HepG2 (cell line): ENCODE data around the gene TOPORS. TPM values are rescaled to one million over a fixed set of nuclear protein-coding genes. Genes with fewer than 3 reads are reported as not detected.

Experiments used
- BORCS8-MEF2B ChIP-seq: sonication (generic); formaldehyde crosslinking; IDR thresholded peaks from 2 replicates; pipeline ENCODE4 v1.8.0; 2022; ENCODE audit warnings: mild to moderate bottlenecking, missing genetic modification reagents
- BRCA1 ChIP-seq: sonication (generic); formaldehyde crosslinking; IDR thresholded peaks from 2 replicates; pipeline ENCODE4 v1.4.0; 2020; ENCODE audit warnings: missing genetic modification reagents
- FOXM1 ChIP-seq: sonication (generic); formaldehyde crosslinking; IDR thresholded peaks from 2 replicates; pipeline ENCODE4 v1.5.0; 2020; ENCODE audit warnings: missing genetic modification reagents
- HDAC1 ChIP-seq: sonication (generic); formaldehyde crosslinking; IDR thresholded peaks from 2 replicates; pipeline ENCODE4 v1.5.1; 2020; ENCODE audit warnings: mild to moderate bottlenecking, missing genetic modification reagents
- HIVEP1 ChIP-seq: sonication (generic); formaldehyde crosslinking; IDR thresholded peaks from 2 replicates; pipeline ENCODE4 v1.4.0; 2020; ENCODE audit warnings: mild to moderate bottlenecking, missing genetic modification reagents
- MZF1 ChIP-seq: sonication (generic); formaldehyde crosslinking; IDR thresholded peaks from 2 replicates; pipeline ENCODE4 v1.8.1; 2023; ENCODE audit warnings: mild to moderate bottlenecking, missing genetic modification reagents, borderline replicate concordance
- NCOR1 ChIP-seq: fragments of 200-600 bp; sonication (generic); IDR thresholded peaks from 2 replicates; pipeline ENCODE4 v1.7.0; 2017; ENCODE audit warnings: antibody characterized with exemption, low read length, borderline replicate concordance
- POLR2A ChIP-seq, 2 experiments: IDR thresholded peaks; 2 replicates each; pipeline ENCODE4 v1.6.1; 2011; ENCODE audit warnings: low read depth in 2 of 2, low read length in 2 of 2, mild to moderate bottlenecking in 1 of 2, moderate library complexity in 1 of 2; ENCODE audit not compliant: insufficient read depth in 1 of 2
- RBM22 ChIP-seq: fragments of 200-400 bp; formaldehyde crosslinking; optimal IDR thresholded peaks from 2 replicates; pipeline ENCODE3; 2017; ENCODE audit warnings: mild to moderate bottlenecking, low read length, moderate library complexity
- RCOR2 ChIP-seq: IDR thresholded peaks from 2 replicates; pipeline ENCODE4 v1.6.1; 2016; ENCODE audit warnings: missing biosample characterization, missing genetic modification reagents
- SOX13 ChIP-seq, 3 experiments: fragments of 450-650 bp in 1 of 3; sonication (generic) in 1 of 3; formaldehyde crosslinking in 1 of 3; IDR thresholded peaks in 2 of 3; conservative IDR thresholded peaks in 1 of 3; 2 replicates each; pipeline versions ENCODE4 v1.5.0 to v1.6.1; 2016 to 2020; ENCODE audit warnings: antibody characterized with exemption in 1 of 3, mild to moderate bottlenecking in 1 of 3, missing compliant biosample characterization in 1 of 3, missing genetic modification reagents in 1 of 3, moderate library complexity in 1 of 3
- ZKSCAN8 ChIP-seq: IDR thresholded peaks from 2 replicates; pipeline ENCODE4 v1.6.1; 2016; ENCODE audit warnings: borderline replicate concordance, missing genetic modification reagents, missing compliant biosample characterization
- ZNF207 ChIP-seq: fragments of 450-650 bp; IDR thresholded peaks from 2 replicates; pipeline ENCODE4 v1.6.1; 2016; ENCODE audit warnings: antibody characterized with exemption, borderline replicate concordance
- ZNF253 ChIP-seq: sonication (generic); formaldehyde crosslinking; IDR thresholded peaks from 2 replicates; pipeline ENCODE4 v1.8.0; 2022; ENCODE audit warnings: mild to moderate bottlenecking, missing genetic modification reagents, borderline replicate concordance
- ZNF788 ChIP-seq: sonication (generic); formaldehyde crosslinking; IDR thresholded peaks from 2 replicates; pipeline ENCODE4 v1.5.0; 2020; ENCODE audit warnings: mild to moderate bottlenecking, missing genetic modification reagents, borderline replicate concordance
- polyA plus RNA-seq, 8 experiments: library from polyadenylated mRNA; depleted of rRNA in 3 of 8; stranded (reverse) in 7 of 8; unstranded in 1 of 8; fragments of >200 nt; fragmentation: Illumina TruSeq in 4 of 8; extraction: Trizol in 4 of 8; gene quantifications; 2 replicates each; pipeline versions ENCODE4 v1.2.1 to v1.2.3, GENCODE V29; 2011 to 2016; ENCODE audit warnings: low read depth in 4 of 8, missing spikeins in 1 of 8, mixed read lengths in 1 of 8; ENCODE audit not compliant: insufficient read depth in 1 of 8
- total RNA-seq, 5 experiments: library from RNA; depleted of rRNA; stranded (reverse); fragments of >200 nt; fragmentation: Illumina TruSeq; extraction: Trizol; gene quantifications; 2 replicates each; pipeline ENCODE4 v1.2.3, GENCODE V29; 2016; ENCODE audit warnings: low read depth in 1 of 5
- TF ChIP-seq, protein P1 (sequence below): sonication (generic); formaldehyde crosslinking; IDR thresholded peaks from 2 replicates; pipeline ENCODE4 v1.8.1; 2023; ENCODE audit warnings: mild to moderate bottlenecking, inconsistent platforms, moderate library complexity, missing genetic modification reagents, borderline replicate concordance
- TF ChIP-seq, protein P2 (sequence below): sonication (generic); formaldehyde crosslinking; IDR thresholded peaks from 2 replicates; pipeline ENCODE4 v1.4.0; 2020; ENCODE audit warnings: mild to moderate bottlenecking, missing genetic modification reagents
- TF ChIP-seq, protein P3 (sequence below): sonication (generic); formaldehyde crosslinking; conservative IDR thresholded peaks from 2 replicates; pipeline ENCODE4 v1.4.0; 2020; ENCODE audit warnings: missing genetic modification reagents

Gene TOPORS
- total and polyA plus RNA-seq, 2 of the 13 experiments (the other 11 are each of a cell fraction or from before 2014, with no cell fraction given): 6.8 to 19.6 TPM

DNA sequence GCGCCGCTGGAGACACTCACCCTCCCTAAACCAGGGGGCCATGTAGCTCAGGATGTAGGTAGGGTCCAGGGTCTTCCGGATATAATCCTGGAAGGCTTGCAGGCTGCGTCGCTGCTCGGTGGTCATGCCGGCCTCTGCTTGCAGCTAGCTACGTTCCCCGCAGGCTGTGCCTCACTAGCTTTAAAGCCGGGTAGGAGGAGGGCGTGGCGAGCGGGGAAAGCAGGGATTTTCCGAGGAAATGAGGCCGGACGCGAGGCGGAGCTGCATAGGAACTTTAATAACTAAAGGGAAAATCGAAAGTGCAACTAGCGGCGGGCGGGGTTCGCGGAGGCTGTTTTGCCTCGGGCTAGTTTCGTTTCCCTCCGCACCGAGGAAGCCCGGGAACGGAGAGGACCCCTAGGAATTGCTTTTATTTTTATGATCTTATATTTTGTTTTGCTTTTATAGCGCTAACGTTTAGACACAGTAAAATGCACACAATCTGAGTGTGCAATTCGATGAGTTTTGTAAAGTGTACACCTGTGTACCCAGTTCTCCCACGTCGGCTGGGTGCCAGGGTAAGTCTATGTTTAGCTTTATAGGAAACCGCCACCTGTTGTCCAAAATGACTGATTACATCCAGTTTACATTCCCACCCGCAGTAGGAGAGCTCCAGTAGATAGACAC is 26.2 kb downstream of the TOPORS start, which contains the start of gene RIGI (continued):
- no peak for TF ChIP-seq SOX13 (IDR thresholded peaks at IDR 0.05)
- 0 out of 4 replicates have a peak, but pooled peaks of 1 of the 2 experiments have one; percentile 18 for TF ChIP-seq SOX13 (CRISPR knock-in tag; conservative IDR thresholded peaks at IDR 0.05 in 1 of 2, IDR thresholded peaks at IDR 0.05 in 1 of 2)
- TF ChIP-seq MZF1 (CRISPR knock-in tag): no peak
- TF ChIP-seq HIVEP1 (CRISPR knock-in tag): peak; percentile 80
- TF ChIP-seq, protein P1, sequence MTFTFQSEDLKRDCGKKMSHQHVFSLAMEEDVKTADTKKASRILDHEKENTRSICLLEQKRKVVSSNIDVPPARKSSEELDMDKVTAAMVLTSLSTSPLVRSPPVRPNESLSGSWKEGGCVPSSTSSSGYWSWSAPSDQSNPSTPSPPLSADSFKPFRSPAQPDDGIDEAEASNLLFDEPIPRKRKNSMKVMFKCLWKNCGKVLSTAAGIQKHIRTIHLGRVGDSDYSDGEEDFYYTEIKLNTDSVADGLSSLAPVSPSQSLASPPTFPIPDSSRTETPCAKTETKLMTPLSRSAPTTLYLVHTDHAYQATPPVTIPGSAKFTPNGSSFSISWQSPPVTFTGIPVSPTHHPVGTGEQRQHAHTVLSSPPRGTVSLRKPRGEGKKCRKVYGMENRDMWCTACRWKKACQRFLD: no peak
- TF ChIP-seq, protein P2, sequence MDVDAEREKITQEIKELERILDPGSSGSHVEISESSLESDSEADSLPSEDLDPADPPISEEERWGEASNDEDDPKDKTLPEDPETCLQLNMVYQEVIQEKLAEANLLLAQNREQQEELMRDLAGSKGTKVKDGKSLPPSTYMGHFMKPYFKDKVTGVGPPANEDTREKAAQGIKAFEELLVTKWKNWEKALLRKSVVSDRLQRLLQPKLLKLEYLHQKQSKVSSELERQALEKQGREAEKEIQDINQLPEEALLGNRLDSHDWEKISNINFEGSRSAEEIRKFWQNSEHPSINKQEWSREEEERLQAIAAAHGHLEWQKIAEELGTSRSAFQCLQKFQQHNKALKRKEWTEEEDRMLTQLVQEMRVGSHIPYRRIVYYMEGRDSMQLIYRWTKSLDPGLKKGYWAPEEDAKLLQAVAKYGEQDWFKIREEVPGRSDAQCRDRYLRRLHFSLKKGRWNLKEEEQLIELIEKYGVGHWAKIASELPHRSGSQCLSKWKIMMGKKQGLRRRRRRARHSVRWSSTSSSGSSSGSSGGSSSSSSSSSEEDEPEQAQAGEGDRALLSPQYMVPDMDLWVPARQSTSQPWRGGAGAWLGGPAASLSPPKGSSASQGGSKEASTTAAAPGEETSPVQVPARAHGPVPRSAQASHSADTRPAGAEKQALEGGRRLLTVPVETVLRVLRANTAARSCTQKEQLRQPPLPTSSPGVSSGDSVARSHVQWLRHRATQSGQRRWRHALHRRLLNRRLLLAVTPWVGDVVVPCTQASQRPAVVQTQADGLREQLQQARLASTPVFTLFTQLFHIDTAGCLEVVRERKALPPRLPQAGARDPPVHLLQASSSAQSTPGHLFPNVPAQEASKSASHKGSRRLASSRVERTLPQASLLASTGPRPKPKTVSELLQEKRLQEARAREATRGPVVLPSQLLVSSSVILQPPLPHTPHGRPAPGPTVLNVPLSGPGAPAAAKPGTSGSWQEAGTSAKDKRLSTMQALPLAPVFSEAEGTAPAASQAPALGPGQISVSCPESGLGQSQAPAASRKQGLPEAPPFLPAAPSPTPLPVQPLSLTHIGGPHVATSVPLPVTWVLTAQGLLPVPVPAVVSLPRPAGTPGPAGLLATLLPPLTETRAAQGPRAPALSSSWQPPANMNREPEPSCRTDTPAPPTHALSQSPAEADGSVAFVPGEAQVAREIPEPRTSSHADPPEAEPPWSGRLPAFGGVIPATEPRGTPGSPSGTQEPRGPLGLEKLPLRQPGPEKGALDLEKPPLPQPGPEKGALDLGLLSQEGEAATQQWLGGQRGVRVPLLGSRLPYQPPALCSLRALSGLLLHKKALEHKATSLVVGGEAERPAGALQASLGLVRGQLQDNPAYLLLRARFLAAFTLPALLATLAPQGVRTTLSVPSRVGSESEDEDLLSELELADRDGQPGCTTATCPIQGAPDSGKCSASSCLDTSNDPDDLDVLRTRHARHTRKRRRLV: no peak
- TF ChIP-seq, protein P3, sequence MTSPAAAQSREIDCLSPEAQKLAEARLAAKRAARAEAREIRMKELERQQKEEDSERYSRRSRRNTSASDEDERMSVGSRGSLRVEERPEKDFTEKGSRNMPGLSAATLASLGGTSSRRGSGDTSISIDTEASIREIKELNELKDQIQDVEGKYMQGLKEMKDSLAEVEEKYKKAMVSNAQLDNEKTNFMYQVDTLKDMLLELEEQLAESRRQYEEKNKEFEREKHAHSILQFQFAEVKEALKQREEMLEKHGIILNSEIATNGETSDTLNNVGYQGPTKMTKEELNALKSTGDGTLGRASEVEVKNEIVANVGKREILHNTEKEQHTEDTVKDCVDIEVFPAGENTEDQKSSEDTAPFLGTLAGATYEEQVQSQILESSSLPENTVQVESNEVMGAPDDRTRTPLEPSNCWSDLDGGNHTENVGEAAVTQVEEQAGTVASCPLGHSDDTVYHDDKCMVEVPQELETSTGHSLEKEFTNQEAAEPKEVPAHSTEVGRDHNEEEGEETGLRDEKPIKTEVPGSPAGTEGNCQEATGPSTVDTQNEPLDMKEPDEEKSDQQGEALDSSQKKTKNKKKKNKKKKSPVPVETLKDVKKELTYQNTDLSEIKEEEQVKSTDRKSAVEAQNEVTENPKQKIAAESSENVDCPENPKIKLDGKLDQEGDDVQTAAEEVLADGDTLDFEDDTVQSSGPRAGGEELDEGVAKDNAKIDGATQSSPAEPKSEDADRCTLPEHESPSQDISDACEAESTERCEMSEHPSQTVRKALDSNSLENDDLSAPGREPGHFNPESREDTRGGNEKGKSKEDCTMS (CRISPR knock-in tag): no peak
- no peak for TF ChIP-seq ZKSCAN8 (CRISPR knock-in tag)
- TF ChIP-seq ZNF207: no peak
- peak; percentile 54; the same call in 1 of the 2 replicates for TF ChIP-seq BORCS8-MEF2B (CRISPR knock-in tag)
- TF ChIP-seq ZNF788 (CRISPR knock-in tag): peak; percentile 23; the same call in 1 of the 2 replicates
- peak; percentile 66; the same call in 1 of the 2 replicates for TF ChIP-seq HDAC1 (CRISPR knock-in tag)
- no peak for TF ChIP-seq BRCA1 (CRISPR knock-in tag)
- peak; percentile 71; the same call in 1 of the 2 replicates for TF ChIP-seq NCOR1
- TF ChIP-seq FOXM1 (CRISPR knock-in tag): no peak
- no peak for TF ChIP-seq ZNF253
- TF ChIP-seq RCOR2 (CRISPR knock-in tag): no peak
- TF ChIP-seq POLR2A (IDR thresholded peaks at IDR 0.05; ENCODE audit: insufficient read depth in 1 of 2, low read depth in 2 of 2, low read length in 2 of 2): peak; percentile 65 to 79
- peak; percentile 42 for TF ChIP-seq RBM22
